ENCODE results near the gene TAF1L. TPM values are rescaled to one million over a fixed set of nuclear protein-coding genes. Genes with fewer than 3 reads are reported as not detected.

The TAF1L gene, protein sequence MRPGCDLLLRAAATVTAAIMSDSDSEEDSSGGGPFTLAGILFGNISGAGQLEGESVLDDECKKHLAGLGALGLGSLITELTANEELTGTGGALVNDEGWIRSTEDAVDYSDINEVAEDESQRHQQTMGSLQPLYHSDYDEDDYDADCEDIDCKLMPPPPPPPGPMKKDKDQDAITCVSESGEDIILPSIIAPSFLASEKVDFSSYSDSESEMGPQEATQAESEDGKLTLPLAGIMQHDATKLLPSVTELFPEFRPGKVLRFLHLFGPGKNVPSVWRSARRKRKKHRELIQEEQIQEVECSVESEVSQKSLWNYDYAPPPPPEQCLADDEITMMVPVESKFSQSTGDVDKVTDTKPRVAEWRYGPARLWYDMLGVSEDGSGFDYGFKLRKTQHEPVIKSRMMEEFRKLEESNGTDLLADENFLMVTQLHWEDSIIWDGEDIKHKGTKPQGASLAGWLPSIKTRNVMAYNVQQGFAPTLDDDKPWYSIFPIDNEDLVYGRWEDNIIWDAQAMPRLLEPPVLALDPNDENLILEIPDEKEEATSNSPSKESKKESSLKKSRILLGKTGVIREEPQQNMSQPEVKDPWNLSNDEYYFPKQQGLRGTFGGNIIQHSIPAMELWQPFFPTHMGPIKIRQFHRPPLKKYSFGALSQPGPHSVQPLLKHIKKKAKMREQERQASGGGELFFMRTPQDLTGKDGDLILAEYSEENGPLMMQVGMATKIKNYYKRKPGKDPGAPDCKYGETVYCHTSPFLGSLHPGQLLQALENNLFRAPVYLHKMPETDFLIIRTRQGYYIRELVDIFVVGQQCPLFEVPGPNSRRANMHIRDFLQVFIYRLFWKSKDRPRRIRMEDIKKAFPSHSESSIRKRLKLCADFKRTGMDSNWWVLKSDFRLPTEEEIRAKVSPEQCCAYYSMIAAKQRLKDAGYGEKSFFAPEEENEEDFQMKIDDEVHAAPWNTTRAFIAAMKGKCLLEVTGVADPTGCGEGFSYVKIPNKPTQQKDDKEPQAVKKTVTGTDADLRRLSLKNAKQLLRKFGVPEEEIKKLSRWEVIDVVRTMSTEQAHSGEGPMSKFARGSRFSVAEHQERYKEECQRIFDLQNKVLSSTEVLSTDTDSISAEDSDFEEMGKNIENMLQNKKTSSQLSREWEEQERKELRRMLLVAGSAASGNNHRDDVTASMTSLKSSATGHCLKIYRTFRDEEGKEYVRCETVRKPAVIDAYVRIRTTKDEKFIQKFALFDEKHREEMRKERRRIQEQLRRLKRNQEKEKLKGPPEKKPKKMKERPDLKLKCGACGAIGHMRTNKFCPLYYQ (N-terminal part only)
- total RNA-seq = not detected in 2 replicates

DNA sequence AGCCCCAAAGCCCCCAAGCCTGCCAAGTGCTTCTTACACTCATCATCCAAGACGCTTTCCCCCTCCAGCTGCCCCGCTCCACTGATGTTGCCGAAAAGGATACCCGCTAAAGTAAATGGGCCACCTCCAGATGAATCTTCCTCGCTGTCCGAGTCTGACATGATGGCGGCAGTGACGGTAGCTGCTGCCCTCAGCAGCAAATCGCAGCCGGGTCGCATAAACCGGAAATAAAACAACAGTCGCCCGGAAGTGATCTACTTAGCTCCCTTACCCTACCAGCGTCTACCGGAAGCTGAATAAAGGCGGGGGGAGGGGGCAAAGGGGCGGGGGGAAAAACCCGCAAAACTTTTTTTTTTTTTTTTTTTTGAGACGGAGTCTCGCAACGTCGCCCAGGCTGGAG is at the start of gene TAF1L:
TAF1L (minus strand) TSS at position 308 of the 400 bp plus-strand sequence; CDS start at position 218, 90 bp downstream.

Other genes starting within 250 kb of the TAF1L start
- 5.0 and 6.4 TPM in 2 replicates for gene RIGI, start 109.5 kb downstream of the TAF1L start, total RNA-seq
- 2.8 and 9.4 TPM in 2 replicates for gene SMIM27, start 83.3 kb downstream of the TAF1L start, total RNA-seq
- 14.5 and 14.6 TPM in 2 replicates for gene TOPORS, start 83.1 kb downstream of the TAF1L start, total RNA-seq
- gene NDUFB6, start 62.5 kb downstream of the TAF1L start, total RNA-seq = 70.0 and 94.7 TPM in 2 replicates
- not detected in 2 replicates for gene TMEM215, start 147.9 kb upstream of the TAF1L start, total RNA-seq